Stimulated activated effector memory CD8-positive, alpha-beta T cell treated with anti-CD3 and anti-CD28 coated beads, Interleukin-12 subunit alpha, Interleukin-12 subunit beta, amount 100 ng/mL, for 72 hours (primary cell): ENCODE results near the gene PLK1.

ENCODE experiments used
- ATAC-seq: fragments of 150-1000 bp; cut with Tn5 transposase; 2 replicates; pipeline ENCODE4 v1.10.0; 2021
- DNase-seq, 2 donors: peaks; one replicate each; pipeline ENCODE4 v3.0.0; 2021 to 2022; ENCODE audit warnings: low spot score in 2 of 2
- H3K27ac Mint-ChIP-seq: one replicate; pipeline ENCODE4 v1.8.0; 2022; ENCODE audit warnings: mild to moderate bottlenecking, mixed read lengths
- H3K36me3 Mint-ChIP-seq: one replicate; pipeline ENCODE4 v1.8.0; 2022; ENCODE audit warnings: mild to moderate bottlenecking, mixed read lengths
- H3K4me1 Mint-ChIP-seq: one replicate; pipeline ENCODE4 v1.8.0; 2022; ENCODE audit warnings: mixed read lengths
- H3K4me3 Mint-ChIP-seq: one replicate; pipeline ENCODE4 v1.8.0; 2022; ENCODE audit warnings: mild to moderate bottlenecking, mixed read lengths
- H3K9me3 Mint-ChIP-seq: one replicate; pipeline ENCODE4 v1.8.0; 2022; ENCODE audit warnings: mixed read lengths

The PLK1 gene

GRCh38 chr16:23694265-23694643 is 15.6 kb downstream of the PLK1 start:
- no peak for ATAC-seq
- Mint-ChIP-seq H3K9me3 (no peaks in the 10 kb centered on the region), H3K4me1 (peaks cover 8% of the 10 kb centered on the region), H3K27ac (no peak overlapping the region), H3K4me3 (no peak overlapping the region), H3K36me3 (peaks cover 20% of the 10 kb centered on the region)
- DNase-seq: no peak

DNA sequence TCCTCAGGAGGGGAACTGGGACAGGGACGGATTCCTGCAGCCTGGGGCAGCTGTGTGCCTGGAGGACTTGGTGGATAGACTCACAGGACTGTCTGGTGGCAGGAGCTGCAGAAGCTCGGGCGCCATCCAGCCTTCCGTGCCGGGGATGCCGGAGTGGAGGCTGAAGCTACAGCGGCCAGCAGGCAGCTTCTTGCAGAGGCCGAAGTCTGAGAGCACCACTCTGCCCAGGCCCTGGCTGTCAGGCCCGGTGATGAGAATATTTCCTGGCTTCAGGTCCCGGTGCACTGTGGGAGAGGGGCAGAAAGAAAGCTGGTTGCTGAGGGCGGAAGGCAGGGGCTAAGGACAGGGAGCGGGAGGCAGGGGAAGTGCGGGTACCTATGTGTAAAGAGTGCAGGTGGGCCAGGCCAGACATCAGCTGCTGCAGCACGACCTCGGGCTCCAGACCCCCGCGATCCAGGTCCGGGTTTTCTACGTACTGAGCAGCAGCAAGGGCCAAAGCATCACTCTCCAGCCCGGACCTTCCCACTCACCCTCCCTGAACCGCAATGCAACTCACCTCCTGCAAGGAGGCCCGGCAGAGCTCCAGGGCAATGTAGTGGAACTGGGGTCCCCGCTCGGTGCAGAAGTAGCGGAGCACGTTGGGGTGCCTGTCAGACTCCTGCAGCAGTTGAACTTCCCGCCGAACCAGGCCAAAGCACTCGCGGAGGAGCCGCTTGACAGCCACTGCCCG is 16.1 kb downstream of the PLK1 start:
- Mint-ChIP-seq H3K9me3 (no peaks in the 10 kb centered on the region), H3K4me1 (peaks cover 11% of the 10 kb centered on the region), H3K27ac (no peak overlapping the region), H3K36me3 (peaks cover 14% of the 10 kb centered on the region), H3K4me3 (no peak overlapping the region)
- no peak for ATAC-seq
- DNase-seq: no peak

DNA sequence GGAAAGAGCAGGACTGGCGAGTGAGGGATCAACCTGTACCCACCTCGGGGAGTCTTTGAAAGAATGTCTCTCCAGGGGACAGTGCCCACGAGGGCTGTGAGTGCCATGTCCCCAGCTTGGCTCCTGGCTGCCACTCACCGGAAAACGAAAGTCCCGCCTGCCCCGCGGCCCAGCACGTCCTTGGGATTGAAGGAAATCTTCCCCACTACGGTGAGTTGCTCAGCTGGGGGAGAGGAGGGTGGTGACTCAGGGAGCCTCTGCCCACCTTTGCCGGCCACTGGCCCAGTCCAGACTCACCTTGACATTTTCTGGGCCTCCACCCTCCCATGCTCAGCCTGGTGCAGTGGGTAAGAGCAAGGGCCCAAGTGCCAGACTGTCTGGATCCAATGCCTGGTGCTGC is 17.1 kb downstream of the PLK1 start:
- Mint-ChIP-seq H3K9me3 (no peaks in the 10 kb centered on the region), H3K4me3 (no peak overlapping the region), H3K27ac (no peak overlapping the region), H3K4me1 (peaks cover 11% of the 10 kb centered on the region), H3K36me3 (peaks cover 7% of the 10 kb centered on the region)
- DNase-seq (no peak), ATAC-seq (no peak)

- DNase-seq (no peak), ATAC-seq (peak; percentile 81)
- Mint-ChIP-seq H3K9me3 (peaks cover 7% of the 10 kb centered on the region), H3K27ac (peak overlapping the region; percentile 40), H3K36me3 (no peaks in the 10 kb centered on the region), H3K4me3 (no peak overlapping the region), H3K4me1 (peaks cover 11% of the 10 kb centered on the region)
These were observed 20.4 kb downstream of the PLK1 start for GRCh38 chr16:23699100-23699499.

GRCh38 chr16:23700093-23700492 is 21.4 kb downstream of the PLK1 start:
- no peak overlapping the region for H3K27ac Mint-ChIP-seq

DNA sequence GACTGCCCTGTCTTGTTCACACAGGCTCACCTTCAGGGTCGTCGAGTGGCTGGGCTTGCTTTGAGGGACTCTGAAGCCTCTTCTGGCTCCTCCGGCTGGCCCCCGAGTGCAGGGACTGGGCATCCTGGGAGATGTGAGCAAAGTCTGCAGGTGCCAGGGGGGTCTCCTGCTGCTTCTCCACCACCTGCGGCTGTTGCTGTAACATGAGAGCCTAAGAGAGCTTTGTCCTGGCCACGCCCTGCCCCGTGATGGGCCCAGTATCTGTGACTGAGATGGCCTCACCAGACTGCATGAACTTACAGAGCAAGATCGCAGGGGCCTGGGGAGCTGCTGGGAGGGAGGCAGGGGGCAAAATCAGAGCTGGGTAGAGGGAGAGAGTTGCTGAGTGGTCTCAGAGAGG is 21.8 kb downstream of the PLK1 start:
- Mint-ChIP-seq H3K4me1 (peaks cover 11% of the 10 kb centered on the region), H3K9me3 (peaks cover 7% of the 10 kb centered on the region), H3K4me3 (no peak overlapping the region), H3K36me3 (no peaks in the 10 kb centered on the region), H3K27ac (no peak overlapping the region)
- DNase-seq: no peak
- no peak for ATAC-seq

More at GRCh38 chr16:23700093-23700492, 21.4 kb downstream of the PLK1 start:
- ATAC-seq (no peak), DNase-seq (no peak)
- peaks cover 11% of the 10 kb centered on the region for H3K4me1 Mint-ChIP-seq
- peaks cover 7% of the 10 kb centered on the region for H3K9me3 Mint-ChIP-seq
- no peaks in the 10 kb centered on the region for H3K36me3 Mint-ChIP-seq
- no peak overlapping the region for H3K4me3 Mint-ChIP-seq

GRCh38 chr16:23701045-23701444 is 22.4 kb downstream of the PLK1 start:
- Mint-ChIP-seq H3K4me3 (no peak overlapping the region), H3K9me3 (peaks cover 7% of the 10 kb centered on the region), H3K36me3 (no peaks in the 10 kb centered on the region), H3K4me1 (peaks cover 11% of the 10 kb centered on the region), H3K27ac (no peak overlapping the region)
- DNase-seq (no peak), ATAC-seq (no peak)

- peaks cover 11% of the 10 kb centered on the region for H3K4me1 Mint-ChIP-seq
- no peak overlapping the region for H3K4me3 Mint-ChIP-seq
- H3K36me3 Mint-ChIP-seq: no peaks in the 10 kb centered on the region
- no peak for ATAC-seq
- no peak overlapping the region for H3K27ac Mint-ChIP-seq
- DNase-seq: no peak
- peaks cover 7% of the 10 kb centered on the region for H3K9me3 Mint-ChIP-seq
These were observed 24.3 kb downstream of the PLK1 start for GRCh38 chr16:23702951-23703350.

DNA sequence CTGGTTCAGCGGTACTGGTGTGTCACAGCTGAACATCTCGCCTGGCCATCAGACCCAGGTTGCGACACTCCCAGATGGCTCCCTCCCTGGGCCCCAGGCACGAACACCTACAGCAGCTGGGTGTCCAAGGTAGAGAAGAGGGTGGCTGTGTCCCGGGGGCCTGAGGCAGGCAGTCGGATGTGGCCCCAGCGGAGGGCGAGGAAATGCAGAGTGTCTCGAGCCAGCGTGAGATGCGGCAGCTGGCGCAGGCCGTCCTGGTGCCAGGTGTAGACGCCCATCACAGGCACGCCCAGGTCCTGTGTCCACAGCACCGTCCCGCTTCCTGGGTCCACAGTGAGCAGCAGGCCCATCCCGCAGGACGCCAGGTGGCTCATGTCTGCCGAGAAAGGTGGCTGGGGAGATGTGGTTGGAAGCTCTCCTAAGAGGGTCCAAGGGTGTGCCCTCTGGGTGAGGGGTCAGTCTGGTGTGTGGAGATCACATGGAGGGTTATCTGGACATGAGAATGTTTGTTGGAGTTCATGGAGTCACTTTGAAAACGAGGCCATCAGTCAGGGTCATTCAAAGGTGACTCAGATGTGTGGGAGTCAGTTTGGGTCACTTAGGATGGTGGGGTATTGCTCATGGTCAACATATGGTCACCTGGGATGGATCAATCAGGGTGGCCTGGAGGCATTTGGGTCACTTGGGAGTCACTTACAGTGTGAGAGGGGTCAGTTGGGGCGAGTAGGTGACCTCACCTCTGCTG is 26.3 kb downstream of the PLK1 start:
- Mint-ChIP-seq H3K9me3 (peaks cover 9% of the 10 kb centered on the region), H3K4me3 (no peak overlapping the region), H3K4me1 (no peaks in the 10 kb centered on the region), H3K27ac (no peak overlapping the region), H3K36me3 (no peaks in the 10 kb centered on the region)
- ATAC-seq (no peak), DNase-seq (no peak)

- Mint-ChIP-seq H3K4me3 (no peak overlapping the region), H3K9me3 (peaks cover 14% of the 10 kb centered on the region), H3K36me3 (no peaks in the 10 kb centered on the region), H3K4me1 (no peaks in the 10 kb centered on the region), H3K27ac (no peak overlapping the region)
- no peak for ATAC-seq
- no peak for DNase-seq
These were observed 26.8 kb downstream of the PLK1 start for GRCh38 chr16:23705517-23705902.

DNA sequence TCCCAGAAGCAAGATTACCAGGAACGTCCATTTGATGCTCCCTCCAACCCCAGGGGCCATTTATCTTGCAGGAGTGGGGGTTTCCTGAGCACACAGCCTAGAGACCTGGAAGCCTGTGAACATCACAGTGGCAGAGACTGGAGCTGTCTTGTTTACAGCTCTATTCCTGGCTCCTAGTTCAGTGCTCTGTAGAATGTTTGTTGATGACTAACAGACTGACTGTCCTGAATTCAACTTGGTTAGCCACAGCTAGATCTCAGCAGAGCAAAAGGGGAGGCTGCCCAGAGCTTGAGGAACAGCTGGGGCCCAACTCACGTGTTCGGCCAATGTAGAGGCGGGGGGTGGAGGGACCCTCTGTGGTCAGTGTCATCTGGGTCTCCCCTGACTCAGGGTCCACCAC is 27.8 kb downstream of the PLK1 start:
- Mint-ChIP-seq H3K4me1 (no peaks in the 10 kb centered on the region), H3K4me3 (no peak overlapping the region), H3K27ac (no peak overlapping the region), H3K36me3 (no peaks in the 10 kb centered on the region), H3K9me3 (peaks cover 14% of the 10 kb centered on the region)
- no peak for DNase-seq
- ATAC-seq: no peak

- Mint-ChIP-seq H3K9me3 (peaks cover 6% of the 10 kb centered on the region), H3K36me3 (no peaks in the 10 kb centered on the region), H3K27ac (no peak overlapping the region), H3K4me1 (no peaks in the 10 kb centered on the region), H3K4me3 (no peak overlapping the region)
- ATAC-seq (no peak), DNase-seq (no peak)
These were observed 30.8 kb downstream of the PLK1 start for GRCh38 chr16:23709536-23709935.

DNA sequence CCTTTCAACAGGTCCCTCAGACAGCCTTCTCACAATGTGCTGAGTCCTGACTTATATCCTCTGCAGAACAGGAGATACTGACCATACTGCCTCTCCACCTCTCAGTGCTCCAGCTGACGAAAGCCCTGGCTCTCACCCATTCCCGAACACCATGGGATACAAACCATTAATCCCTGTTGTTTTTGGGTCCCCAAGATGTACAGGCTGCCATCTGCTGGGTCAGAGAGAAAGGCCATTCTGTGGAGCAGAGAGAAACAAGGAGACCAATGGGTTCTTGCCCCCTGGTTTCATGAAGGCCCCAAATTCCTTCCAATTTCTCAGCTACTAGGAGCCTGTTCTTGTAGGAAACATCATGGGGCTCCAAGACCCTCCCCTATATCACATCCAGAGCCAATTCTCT is 31.3 kb downstream of the PLK1 start:
- ATAC-seq (no peak), DNase-seq (no peak)
- Mint-ChIP-seq H3K36me3 (no peaks in the 10 kb centered on the region), H3K4me1 (no peaks in the 10 kb centered on the region), H3K4me3 (no peak overlapping the region), H3K27ac (no peak overlapping the region), H3K9me3 (peaks cover 6% of the 10 kb centered on the region)

DNA sequence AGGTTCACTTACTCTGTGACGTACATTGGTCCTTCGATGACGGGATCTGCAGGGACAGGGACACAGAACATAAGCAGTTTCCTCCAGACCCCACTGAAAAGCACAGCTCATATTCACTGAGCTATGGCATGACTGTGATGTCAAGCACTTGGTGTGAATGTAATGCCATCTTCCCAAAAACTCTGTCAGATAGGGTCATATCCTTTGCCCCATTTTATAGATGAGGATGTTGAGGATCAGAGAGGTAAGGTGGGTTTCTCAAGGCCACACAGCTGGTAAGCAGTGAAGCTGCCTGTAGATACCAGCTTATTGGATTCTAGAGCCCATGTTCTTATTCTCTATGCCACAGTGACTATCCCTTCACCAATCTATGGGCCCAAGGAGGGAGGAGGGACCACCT is 31.8 kb downstream of the PLK1 start:
- DNase-seq (no peak), ATAC-seq (no peak)
- Mint-ChIP-seq H3K9me3 (peaks cover 6% of the 10 kb centered on the region), H3K36me3 (no peaks in the 10 kb centered on the region), H3K4me3 (no peak overlapping the region), H3K27ac (no peak overlapping the region), H3K4me1 (no peaks in the 10 kb centered on the region)

GRCh38 chr16:23711785-23712184 is 33.1 kb downstream of the PLK1 start:
- peaks cover 6% of the 10 kb centered on the region for H3K9me3 Mint-ChIP-seq
- no peaks in the 10 kb centered on the region for H3K36me3 Mint-ChIP-seq
- DNase-seq: no peak
- no peaks in the 10 kb centered on the region for H3K4me1 Mint-ChIP-seq
- ATAC-seq: no peak
- H3K27ac Mint-ChIP-seq: no peak overlapping the region
- no peak overlapping the region for H3K4me3 Mint-ChIP-seq

- Mint-ChIP-seq H3K27ac (no peak within 1 kb of the TSS), H3K4me3 (no peak within 1 kb of the TSS), H3K4me1 (no peaks in the 10 kb centered on the region), H3K36me3 (no peaks in the 10 kb centered on the region), H3K9me3 (peaks cover 6% of the 10 kb centered on the region)
- no peak for ATAC-seq
- no peak for DNase-seq
These were observed 34.3 kb downstream of the PLK1 start, which contains the start of gene ERN2 for GRCh38 chr16:23712976-23713375. Gene ERN2, minus strand, starts transcription at chr16:23713222. Its CDS starts 35 bp downstream, at chr16:23713187.
